Suppressor macrophage (primary cell): ENCODE data around the gene ZNF277.

ENCODE experiments used
- DNase-seq, 4 experiments: peaks; one replicate each; pipeline ENCODE4 v3.0.0-alpha.2; 2020 to 2022

ZNF277 gene

GRCh38 chr7:112254709-112255387, 48.4 kb downstream of the ZNF277 start:
- no peak for DNase-seq

- no peak for DNase-seq
These were observed 48.9 kb downstream of the ZNF277 start for GRCh38 chr7:112255388-112255720.

GRCh38 chr7:112257073-112257472, 50.6 kb downstream of the ZNF277 start:
- DNase-seq = no peak

GRCh38 chr7:112260911-112261310, 54.4 kb downstream of the ZNF277 start:
- no peak for DNase-seq

- DNase-seq = no peak
These were observed 55.5 kb downstream of the ZNF277 start for GRCh38 chr7:112262036-112262435.

- no peak for DNase-seq
These were observed 56.5 kb downstream of the ZNF277 start for GRCh38 chr7:112262855-112263487.

GRCh38 chr7:112263519-112263918, 57.0 kb downstream of the ZNF277 start:
- no peak for DNase-seq

GRCh38 chr7:112266141-112266540, 59.6 kb downstream of the ZNF277 start:
- no peak for DNase-seq

GRCh38 chr7:112266595-112267270, 60.2 kb downstream of the ZNF277 start:
- DNase-seq = peak; percentile 23 to 61 (median 42)

- no peak for DNase-seq
These were observed 61.6 kb downstream of the ZNF277 start for GRCh38 chr7:112267944-112268691.

GRCh38 chr7:112271162-112271561, 64.7 kb downstream of the ZNF277 start:
- no peak for DNase-seq

- DNase-seq = peak in 3 of 4 experiments; percentile 28 to 48 (median 47)
These were observed 66.5 kb downstream of the ZNF277 start for GRCh38 chr7:112272921-112273561.

GRCh38 chr7:112279042-112279441, 72.5 kb downstream of the ZNF277 start:
- no peak for DNase-seq

- DNase-seq = no peak
These were observed 73.8 kb downstream of the ZNF277 start for GRCh38 chr7:112280267-112280666.

GRCh38 chr7:112282476-112283188, 76.1 kb downstream of the ZNF277 start:
- no peak for DNase-seq

- no peak for DNase-seq
These were observed 77.0 kb downstream of the ZNF277 start for GRCh38 chr7:112283382-112283910.

GRCh38 chr7:112286250-112287086, 80.0 kb downstream of the ZNF277 start:
- no peak for DNase-seq

- no peak for DNase-seq
These were observed 81.8 kb downstream of the ZNF277 start for GRCh38 chr7:112288301-112288700.

- no peak for DNase-seq
These were observed 83.6 kb downstream of the ZNF277 start for GRCh38 chr7:112290065-112290464.

GRCh38 chr7:112292162-112292561, 85.7 kb downstream of the ZNF277 start:
- peak in 2 of 4 experiments; percentile 12 to 15 for DNase-seq

GRCh38 chr7:112293416-112293815, 86.9 kb downstream of the ZNF277 start:
- DNase-seq = no peak
